Measurements from ENCODE around the gene ADGRB3.
"Not testable (repeated sequence)": the region's sequence is repeated elsewhere in the genome, so short reads cannot be mapped to it uniquely, and the experiment has no call there.

Gene ADGRB3

DNA sequence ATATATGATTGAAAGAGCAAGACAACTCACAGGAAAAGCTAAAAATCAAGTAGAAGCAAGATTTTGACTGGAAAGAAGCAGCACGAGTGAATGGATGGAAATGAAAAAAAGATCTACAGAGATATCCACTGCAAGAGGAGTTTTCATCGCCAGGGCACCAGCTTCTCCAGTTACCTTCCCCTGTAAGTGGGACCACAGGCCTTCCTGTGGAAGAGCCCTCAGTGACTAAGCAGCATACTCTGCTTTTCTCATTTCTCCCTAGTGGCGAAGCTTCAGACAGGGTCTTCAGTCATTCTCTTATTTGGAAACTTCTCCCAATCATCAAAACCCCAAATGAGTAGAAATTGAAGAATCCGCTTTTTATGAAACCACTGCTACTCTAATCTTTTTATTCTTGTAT lies 40.5 kb downstream of the ADGRB3 start:
- H3K4me3 ChIP-seq (replicated peaks; ENCODE audit: low read depth, low read length) = no peak overlapping the region

DNA sequence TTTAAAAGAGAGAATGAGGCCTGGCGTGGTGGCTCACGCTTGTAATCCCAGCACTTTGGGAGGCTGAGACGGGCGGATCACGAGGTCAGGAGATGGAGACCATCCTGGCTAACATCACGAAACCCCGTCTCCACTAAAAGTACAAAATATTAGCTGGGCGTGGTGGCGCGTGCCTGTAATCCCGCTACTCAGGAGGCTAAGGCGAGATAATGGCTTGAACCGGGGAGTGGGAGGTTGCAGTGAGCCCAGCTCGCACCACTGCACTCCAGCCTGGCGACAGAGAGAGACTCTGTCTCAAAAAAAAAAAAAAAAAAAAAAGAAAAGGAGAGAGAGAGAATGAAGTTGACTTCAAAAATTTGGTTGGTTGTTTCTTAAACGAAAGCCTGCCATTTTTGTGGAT lies 41.0 kb downstream of the ADGRB3 start:
- H3K27me3 ChIP-seq (replicated peaks; ENCODE audit: control insufficient read depth, insufficient read depth, low read length); H3K36me3 ChIP-seq (ENCODE audit: control insufficient read depth, insufficient read depth, low read length); DNase-seq (ENCODE audit: extremely low read depth, insufficient read length); H3K4me3 ChIP-seq (replicated peaks; ENCODE audit: low read depth, low read length): not testable (repeated sequence)

More for the DNA sequence above, 40.5 kb downstream of the ADGRB3 start:
- DNase-seq (ENCODE audit: extremely low read depth, insufficient read length) = no peak
- no peaks in the 10 kb centered on the region for H3K27me3 ChIP-seq (replicated peaks; ENCODE audit: control insufficient read depth, insufficient read depth, low read length)
- TF ChIP-seq, protein P1, sequence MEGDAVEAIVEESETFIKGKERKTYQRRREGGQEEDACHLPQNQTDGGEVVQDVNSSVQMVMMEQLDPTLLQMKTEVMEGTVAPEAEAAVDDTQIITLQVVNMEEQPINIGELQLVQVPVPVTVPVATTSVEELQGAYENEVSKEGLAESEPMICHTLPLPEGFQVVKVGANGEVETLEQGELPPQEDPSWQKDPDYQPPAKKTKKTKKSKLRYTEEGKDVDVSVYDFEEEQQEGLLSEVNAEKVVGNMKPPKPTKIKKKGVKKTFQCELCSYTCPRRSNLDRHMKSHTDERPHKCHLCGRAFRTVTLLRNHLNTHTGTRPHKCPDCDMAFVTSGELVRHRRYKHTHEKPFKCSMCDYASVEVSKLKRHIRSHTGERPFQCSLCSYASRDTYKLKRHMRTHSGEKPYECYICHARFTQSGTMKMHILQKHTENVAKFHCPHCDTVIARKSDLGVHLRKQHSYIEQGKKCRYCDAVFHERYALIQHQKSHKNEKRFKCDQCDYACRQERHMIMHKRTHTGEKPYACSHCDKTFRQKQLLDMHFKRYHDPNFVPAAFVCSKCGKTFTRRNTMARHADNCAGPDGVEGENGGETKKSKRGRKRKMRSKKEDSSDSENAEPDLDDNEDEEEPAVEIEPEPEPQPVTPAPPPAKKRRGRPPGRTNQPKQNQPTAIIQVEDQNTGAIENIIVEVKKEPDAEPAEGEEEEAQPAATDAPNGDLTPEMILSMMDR (IDR thresholded peaks at IDR 0.05; ENCODE audit: insufficient read depth, low read length, poor library complexity, severe bottlenecking) = no peak
- no peaks in the 10 kb centered on the region for H3K36me3 ChIP-seq (ENCODE audit: control insufficient read depth, insufficient read depth, low read length)

- Histone ChIP-seq H3K36me3 (ENCODE audit: control insufficient read depth, insufficient read depth, low read length) (no peaks in the 10 kb centered on the region), H3K27me3 (replicated peaks; ENCODE audit: control insufficient read depth, insufficient read depth, low read length) (no peaks in the 10 kb centered on the region), H3K4me3 (replicated peaks; ENCODE audit: low read depth, low read length) (no peak overlapping the region)
- DNase-seq (ENCODE audit: extremely low read depth, insufficient read length) = no peak
- TF ChIP-seq, protein P1 (IDR thresholded peaks at IDR 0.05; ENCODE audit: insufficient read depth, low read length, poor library complexity, severe bottlenecking) = no peak
Measured at GRCh38 chr6:68677058-68677457, 42.0 kb downstream of the ADGRB3 start.

DNA sequence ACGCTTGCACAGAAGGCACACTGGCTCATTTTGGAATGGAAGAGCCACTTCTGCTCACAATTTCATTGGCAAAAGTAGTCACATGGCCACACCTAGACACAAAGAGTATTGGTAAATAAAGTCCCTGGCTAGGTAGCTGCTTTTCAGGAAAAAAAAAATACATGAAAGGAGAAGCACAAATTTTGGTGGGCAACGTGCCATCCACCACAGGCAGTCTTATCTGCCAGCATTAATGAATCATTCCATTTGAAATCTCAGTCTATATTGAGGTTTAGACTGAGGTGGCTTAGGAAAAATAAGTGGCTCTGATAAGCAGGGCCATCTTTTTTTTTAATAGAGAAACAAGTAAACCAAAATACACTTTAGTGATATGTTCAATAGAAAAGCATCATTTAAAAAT lies 44.3 kb downstream of the ADGRB3 start:
- Histone ChIP-seq H3K4me3 (replicated peaks; ENCODE audit: low read depth, low read length) (no peak overlapping the region), H3K27me3 (replicated peaks; ENCODE audit: control insufficient read depth, insufficient read depth, low read length) (no peaks in the 10 kb centered on the region), H3K36me3 (ENCODE audit: control insufficient read depth, insufficient read depth, low read length) (no peaks in the 10 kb centered on the region)
- no peak for DNase-seq (ENCODE audit: extremely low read depth, insufficient read length)
- TF ChIP-seq, protein P1 (IDR thresholded peaks at IDR 0.05; ENCODE audit: insufficient read depth, low read length, poor library complexity, severe bottlenecking) = no peak

DNA sequence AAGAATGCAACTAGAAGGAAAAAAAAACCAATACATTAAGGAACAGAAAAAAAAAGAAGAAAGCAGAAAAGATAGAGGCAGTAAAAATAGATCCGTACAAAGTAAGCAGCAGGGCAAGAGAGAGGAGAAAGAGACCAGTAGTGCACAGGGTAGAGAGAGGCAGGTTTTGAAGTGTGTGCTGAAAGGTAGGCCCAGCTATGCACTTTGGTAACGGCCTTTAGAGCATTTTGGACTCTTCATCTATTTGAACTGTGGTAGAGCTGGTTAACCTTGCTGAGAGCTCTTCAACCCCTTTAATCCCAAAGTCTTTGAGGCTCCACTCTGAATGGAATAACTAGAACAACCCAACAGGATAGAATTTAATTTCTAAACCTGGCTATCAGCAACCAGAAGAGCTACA lies 45.2 kb downstream of the ADGRB3 start:
- TF ChIP-seq, protein P1 (IDR thresholded peaks at IDR 0.05; ENCODE audit: insufficient read depth, low read length, poor library complexity, severe bottlenecking) = no peak

DNA sequence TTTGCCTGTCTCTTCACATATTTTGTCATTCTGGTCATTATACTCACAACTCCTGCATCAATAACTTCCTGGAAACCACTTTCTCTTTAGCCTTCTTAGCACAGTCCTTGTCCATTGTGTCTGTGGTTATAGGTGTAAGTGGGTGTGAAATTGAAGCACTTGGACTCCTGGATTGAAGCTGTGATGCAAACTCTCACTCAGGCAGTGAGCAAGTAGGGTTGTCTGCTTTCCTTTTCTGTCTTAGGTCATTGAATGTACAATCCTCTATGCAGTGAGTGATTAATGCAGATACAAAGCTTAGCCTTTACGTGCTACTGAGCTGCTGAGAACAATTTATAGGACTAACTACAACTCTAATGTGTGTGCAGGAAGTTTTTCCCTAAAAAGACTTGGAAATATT lies 54.8 kb downstream of the ADGRB3 start:
- no peak for DNase-seq (ENCODE audit: extremely low read depth, insufficient read length)
- TF ChIP-seq, protein P1 (IDR thresholded peaks at IDR 0.05; ENCODE audit: insufficient read depth, low read length, poor library complexity, severe bottlenecking) = no peak
- H3K27me3 ChIP-seq (replicated peaks; ENCODE audit: control insufficient read depth, insufficient read depth, low read length) = no peaks in the 10 kb centered on the region
- H3K36me3 ChIP-seq (ENCODE audit: control insufficient read depth, insufficient read depth, low read length) = no peaks in the 10 kb centered on the region
- H3K4me3 ChIP-seq (replicated peaks; ENCODE audit: low read depth, low read length) = no peak overlapping the region

More for the DNA sequence above, 45.2 kb downstream of the ADGRB3 start:
- no peak overlapping the region for H3K4me3 ChIP-seq (replicated peaks; ENCODE audit: low read depth, low read length)
- H3K36me3 ChIP-seq (ENCODE audit: control insufficient read depth, insufficient read depth, low read length) = no peaks in the 10 kb centered on the region
- no peak for DNase-seq (ENCODE audit: extremely low read depth, insufficient read length)
- H3K27me3 ChIP-seq (replicated peaks; ENCODE audit: control insufficient read depth, insufficient read depth, low read length) = no peaks in the 10 kb centered on the region

All from GM06990 (cell line).